Activated CD4-positive, CD25-positive, alpha-beta regulatory T cell (primary cell): ENCODE data around the gene PFDN4.
A peak's percentile ranks its signal among the peaks of the same experiment; 100 is the strongest.

Source experiments
- DNase-seq, 4 experiments: peaks; one replicate each; lab custom pipeline; 2025; lab: John Stamatoyannopoulos, UW

The PFDN4 gene, protein sequence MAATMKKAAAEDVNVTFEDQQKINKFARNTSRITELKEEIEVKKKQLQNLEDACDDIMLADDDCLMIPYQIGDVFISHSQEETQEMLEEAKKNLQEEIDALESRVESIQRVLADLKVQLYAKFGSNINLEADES

DNA sequence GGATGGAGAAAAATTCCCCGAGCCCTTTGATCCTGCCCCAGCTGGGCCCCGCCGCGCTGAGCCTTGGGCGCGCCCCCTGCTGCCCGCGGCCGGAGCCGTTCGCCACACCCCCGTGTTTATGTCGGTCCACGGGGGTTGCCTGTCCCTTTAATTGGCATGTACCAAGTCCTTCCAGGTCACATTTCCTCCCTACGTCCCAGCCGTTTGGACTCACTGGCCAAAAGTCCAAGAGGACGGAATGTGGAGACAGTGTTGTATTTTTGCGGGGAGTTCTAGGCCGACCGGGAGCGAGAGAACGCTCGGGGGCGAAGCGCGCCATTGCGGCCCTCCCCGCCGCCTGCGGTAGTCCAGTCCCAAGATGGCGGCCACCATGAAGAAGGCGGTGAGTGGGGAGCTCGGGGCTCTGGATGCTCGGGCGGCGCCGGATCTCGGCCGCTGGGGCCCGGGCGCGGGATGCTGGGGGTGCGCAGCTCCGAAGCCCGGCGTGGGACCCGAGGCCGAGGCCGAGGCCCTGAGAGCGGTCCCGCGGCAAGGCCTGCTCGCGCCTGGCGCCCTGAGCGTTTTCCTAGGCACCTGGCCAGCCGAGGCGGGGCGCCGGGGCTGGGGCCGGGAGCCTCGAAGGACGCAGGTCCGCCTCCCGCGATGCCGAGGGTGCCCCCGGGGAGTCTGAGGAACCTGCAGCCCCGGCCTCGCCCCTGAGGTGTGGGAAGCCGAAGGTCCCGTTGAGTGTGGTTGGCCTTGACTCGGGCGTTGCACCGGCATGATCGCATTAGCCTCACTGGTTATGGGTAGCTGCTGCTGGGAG is at the start of gene PFDN4:
Gene PFDN4, plus strand, starts transcription at position 345 of the 805 bp plus-strand sequence. Its CDS starts 14 bp downstream, at position 359.
- peak; percentile 42 to 63 (median 52) for DNase-seq

GRCh38 chr20:54158226-54158625 is 49.7 kb upstream of the PFDN4 start:
- DNase-seq: no peak

DNA sequence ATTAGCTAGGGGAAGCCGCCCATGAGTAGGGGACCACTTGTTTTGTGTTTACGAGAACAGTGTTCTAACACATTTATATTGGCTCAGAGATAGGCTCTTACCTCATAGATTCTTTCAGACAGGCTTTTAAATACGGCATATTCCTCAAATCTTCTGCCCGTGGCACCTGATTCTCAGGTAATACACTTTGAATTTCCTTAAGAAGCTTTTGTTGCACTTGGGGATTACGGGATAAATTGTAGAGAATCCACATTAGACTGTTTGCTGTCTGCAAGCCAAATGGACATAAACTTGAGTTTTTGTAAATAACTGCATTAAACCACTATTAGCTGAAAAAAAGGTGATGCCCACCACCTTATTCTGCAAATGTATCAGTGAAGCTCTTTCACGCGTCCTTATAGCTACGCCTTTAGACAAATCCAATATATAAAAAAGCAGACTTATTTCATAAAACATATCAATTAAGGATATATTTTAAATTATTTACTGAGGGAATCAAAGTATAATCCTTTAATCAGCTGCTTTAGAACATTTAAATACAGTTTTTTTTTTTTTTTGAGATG is 49.0 kb upstream of the PFDN4 start:
- no peak for DNase-seq

DNA sequence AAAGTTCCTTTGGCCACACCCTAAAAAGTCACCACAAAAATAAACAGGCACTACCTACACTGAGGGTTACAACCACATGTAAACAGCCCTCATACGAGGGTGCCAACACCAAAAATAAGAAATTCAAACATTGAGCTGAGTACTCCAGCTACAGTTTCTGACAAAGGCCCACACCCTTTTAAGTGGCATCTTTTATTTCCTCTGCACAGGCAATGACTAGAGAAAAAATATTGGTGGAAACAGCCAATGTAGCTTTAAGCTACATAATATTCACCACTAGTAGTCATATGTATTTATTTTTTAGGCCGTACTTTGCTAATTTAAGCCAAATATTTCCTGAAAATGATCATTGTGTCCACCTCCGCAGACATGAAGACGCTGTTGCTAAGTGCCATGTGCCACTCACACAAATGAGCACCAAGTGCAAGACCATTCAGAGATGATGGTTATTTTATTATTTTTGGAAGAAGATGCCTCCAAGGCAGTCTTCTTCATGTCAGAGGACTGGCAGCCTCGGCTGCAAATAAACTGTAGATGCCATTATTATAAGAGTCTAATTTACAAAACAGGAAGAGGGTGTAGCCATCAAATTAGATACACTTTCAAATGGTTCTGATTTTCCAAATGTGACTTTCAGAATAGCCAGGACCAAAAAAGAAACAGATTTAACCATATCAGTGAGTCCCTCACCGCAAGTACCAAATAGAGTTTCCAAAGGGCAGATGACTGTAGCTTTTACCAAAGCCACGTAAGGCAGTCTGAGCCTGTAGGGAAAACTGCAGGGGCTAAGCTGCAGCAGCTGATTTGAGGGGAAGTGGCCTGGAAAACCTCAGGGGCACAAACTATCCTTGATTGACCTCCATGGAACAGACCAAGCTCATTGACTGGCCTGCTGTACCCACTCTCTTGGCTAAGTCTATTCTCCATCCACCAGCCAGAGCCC is 47.6 kb upstream of the PFDN4 start:
- no peak for DNase-seq

DNA sequence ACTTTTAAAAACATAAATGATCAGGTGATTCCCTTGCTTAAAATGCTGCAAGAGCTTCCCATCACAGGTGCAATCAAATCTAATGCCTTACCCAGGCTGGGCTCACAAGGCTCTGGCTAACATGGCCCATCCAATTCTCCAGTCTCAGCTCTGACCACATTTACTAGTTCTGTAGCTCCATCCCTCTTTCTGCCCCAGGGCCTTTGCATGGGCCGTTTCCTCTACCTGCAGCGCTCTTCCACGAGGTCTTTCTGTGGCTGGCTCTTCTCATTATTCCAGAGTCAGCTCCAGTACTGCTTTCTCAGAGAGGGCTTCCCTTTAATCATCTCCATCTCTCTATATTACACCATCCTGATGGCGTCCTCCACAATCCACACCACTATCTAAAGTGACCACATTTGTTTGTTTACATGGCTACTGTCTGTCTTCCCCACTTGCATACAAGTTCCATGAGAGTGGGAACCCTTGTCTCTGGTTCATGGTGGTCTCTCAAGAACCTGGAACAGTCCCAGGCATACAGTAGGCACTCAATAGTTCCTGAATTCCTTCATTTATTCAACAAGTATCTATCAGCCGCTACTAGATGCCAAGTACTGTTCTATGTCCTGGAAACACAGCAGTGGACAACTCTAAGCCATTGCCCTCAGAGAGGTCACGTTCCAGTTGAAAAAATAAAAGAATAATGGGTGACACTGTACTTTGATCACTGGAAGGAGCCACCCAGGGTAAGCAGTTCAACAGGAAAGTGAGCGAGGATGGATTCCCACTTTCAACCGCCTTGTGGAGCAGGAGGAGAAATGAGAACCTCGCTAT is 46.7 kb upstream of the PFDN4 start:
- DNase-seq: no peak

DNA sequence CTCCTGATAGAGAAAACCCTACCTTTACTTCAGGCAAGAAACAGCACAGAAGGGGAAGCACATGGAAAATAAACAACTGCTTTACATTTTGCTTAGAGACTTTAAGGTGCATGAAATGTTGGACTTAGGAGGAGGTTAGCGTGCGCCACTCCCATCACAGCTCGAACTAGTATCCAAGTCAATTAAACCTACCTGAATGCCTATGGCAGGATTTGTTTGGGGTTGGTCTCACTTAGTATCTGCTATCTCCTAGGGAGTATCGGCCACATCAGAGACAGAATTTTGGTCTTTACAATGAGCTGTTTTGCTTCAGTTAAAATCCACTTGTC is 46.1 kb upstream of the PFDN4 start:
- no peak for DNase-seq

- no peak for DNase-seq
Measured at GRCh38 chr20:54162378-54163009, 45.4 kb upstream of the PFDN4 start.

DNA sequence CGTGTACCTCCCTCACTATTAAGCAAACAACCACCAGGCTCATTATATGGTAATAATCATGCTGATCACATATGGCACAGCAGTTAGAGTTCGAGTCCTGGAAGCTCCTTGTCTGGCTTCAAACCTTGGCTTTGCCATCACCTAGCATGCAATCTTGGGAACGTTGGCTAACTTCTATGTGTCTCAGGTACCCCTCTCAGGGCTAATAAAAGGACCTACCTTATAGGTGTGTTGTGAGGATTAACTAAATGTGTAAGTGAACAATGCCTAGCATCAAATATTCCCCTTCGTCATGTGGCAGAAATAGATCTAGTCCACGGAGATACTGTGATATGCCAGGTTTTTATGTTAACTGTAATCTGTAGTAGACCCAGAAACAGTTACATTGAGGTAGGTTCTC is 44.5 kb upstream of the PFDN4 start:
- DNase-seq: no peak

GRCh38 chr20:54165014-54165413 is 42.9 kb upstream of the PFDN4 start:
- no peak for DNase-seq

GRCh38 chr20:54165803-54166202 is 42.1 kb upstream of the PFDN4 start:
- no peak for DNase-seq

DNA sequence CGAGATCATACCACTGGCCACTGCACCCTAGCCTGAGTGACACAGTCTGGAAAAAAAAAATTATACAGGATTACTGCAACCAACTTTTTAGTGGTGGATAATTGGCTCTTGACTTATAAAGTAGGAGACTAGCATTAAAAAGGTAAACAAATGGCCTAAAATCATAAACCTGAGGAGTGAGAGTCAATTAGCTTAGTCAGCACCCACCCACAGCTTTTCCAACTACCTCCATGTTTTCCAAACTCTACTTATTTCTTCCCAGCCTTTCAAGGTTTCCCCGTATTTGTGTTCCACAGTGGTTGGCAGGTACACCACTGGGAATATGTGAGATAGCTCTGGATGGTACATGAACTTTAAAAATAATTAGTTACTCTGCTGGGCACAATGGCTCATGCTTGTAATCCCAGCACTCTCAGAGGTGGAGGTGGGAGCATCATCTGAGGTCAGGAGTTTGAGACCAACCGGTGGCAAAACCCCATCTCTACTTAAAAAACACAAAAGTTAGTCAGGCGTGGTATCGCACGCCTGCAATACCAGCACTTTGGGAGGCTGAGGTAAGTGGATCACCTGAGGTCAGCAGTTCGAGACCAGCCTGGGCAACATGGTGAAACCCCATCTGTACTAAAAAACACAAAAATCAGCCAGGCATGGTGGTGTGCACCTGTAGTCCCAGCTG is 40.8 kb upstream of the PFDN4 start:
- no peak for DNase-seq

DNA sequence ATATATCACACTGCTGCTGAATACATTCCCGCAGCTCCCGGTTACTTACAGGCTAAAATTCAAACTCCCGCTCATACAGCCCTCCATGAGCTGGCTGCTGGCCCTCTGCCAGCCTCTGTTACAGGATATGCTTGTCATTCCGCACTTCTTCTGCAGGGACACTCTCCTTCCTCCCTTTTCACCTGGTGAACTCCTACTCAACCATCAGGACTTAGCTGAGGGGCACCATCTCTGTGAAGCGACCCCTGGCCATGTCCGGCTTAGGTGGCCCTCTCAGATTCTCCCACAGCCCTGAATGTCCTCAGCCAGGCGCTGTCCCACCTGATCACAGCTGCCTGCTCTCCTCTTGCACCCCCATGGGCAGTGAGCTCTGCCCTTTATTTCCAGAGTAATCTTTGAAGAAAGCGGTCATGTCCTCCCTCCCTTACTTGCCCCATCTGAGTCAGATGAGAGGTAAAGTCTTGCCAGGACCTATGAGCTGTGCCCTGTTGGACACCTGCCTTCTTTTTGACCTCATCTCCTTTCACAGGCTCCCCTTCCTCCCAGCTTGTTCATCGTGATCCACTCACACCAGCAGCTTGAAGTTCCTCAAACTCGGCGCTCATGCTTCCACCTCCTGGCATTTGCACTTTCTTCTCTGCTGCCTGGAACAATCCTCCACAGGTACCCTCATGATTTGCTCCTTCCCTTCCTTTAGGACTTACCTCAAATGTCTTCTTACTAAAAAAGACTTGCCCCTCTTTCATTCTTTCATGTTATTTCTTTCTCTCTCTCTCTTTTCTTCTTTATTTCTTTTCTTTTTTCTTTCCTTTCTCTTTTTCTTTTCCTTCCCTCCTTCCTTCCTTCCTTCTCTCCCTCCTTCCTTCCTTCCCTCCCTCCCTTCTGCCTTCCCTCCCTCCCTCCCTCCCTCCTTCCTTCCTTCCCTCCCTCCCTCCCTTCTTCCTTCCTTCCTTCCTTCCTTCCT is 39.7 kb upstream of the PFDN4 start:
- no peak for DNase-seq

DNA sequence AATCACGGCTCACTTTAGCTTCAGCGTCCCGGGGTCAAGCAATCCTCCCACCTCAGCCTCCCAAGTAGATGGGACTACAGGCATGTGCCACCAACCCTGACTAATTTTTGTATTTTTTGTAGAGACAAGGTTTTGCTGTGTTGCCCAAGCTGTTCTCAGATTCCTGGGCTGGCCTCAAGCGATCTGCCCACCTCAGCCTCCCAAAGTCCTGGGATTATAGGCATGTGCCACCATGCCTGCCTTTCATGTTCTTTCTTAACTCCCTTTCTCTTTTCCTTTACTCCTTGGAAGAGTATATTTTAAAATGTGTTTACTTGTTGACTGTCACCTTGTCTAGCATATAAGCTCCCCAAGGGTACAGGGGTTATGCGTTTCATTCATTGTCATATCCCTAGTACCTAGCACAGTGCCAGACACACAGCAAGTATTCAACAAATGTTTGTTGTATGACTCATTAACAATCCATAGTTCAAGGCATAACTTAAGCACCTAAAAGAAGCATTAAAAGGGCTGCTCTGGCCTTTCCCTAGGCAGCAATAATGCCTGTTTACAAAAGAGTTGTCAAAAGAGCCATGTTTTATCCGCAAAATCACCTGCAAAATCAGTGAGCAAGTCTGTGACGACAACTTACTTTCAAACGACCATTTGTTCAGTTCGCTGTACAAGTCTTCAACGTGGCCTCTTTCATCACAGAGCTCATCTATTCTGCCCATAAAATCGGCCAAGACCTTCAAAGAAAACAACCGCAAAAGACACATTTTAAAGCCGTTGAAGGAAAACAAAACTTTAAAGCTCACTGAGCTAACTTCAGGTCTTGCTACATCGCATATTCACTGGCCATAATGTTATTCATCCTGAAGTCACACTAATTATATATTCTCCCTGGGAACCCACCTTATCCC is 38.7 kb upstream of the PFDN4 start:
- DNase-seq: no peak

- DNase-seq: no peak
Measured at GRCh38 chr20:54170026-54170471, 37.8 kb upstream of the PFDN4 start.

GRCh38 chr20:54170963-54171362 is 36.9 kb upstream of the PFDN4 start:
- no peak for DNase-seq

DNA sequence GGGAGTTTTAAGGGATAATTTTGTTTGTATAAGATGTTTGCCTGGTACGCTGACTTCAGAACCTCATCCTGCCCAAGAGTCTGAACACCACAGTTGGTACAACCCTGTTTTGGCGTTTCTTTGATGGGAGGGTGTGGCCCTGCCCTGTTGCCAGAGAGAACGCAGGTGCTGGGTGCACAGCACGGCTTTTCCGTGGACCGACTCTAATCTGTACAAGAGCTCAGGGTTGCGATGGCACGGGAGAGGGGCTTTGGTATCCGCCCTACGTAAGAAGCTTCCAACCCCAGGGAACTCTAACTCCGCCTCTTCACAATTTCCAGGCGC is 35.4 kb upstream of the PFDN4 start:
- DNase-seq: no peak

DNA sequence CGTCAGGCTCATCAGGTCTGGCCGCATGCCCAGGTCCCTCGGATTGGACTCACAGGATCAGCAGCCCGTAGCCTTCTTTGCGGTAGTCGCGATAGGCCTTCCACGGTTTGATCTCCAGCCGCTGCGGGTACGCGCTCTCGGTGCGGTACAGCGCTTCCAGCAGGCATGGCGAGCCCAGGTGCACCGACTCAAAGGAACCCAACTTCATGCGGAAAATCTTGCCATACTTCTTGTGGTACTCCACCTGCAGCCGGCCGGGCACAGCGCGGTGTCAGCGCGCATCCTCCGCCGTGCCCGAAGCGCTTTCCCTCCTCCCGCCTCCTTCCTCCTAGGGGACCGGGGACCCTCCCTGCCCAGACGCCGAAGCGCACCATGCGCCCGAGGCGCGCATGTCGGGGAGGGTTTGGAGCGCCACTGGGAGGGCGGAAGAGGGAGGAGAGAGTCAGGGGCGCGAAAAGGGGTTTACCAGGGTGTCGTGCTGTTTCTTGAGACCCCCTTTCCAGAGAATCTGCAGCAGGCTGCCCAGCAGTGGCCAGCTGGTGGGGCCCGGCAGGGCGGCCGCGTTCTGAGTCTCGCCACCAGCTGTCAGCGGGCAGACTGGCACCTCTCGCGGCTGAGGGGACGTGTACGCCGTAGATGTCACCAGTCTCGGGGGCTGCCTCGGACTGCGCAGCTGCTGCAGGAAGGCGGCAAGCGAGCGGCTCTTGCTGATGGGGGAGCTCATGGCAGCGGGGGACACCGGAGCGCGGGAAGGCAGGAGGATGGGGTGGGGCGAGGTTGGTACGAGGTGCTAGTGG is 34.8 kb upstream of the PFDN4 start:
- DNase-seq: no peak
